SK-N-SH treated with all-trans-retinoic acid at 6 μM for 48 hours (cell line): Measurements from ENCODE around the gene TACR2.

Experiments
- ATAC-seq: fragments of 200-7000 bp; cut with Tn5 transposase; 3 replicates; pipeline ENCODE4 v1.9.1; 2020; ENCODE audit warnings: mild to moderate bottlenecking, moderate library complexity
- ARNTL ChIP-seq: fragments of 450-650 bp; formaldehyde crosslinking; IDR thresholded peaks from 2 replicates; pipeline ENCODE4 v1.5.0; 2020; ENCODE audit warnings: low read depth, mild to moderate bottlenecking, moderate library complexity, borderline replicate concordance
- BACH2 ChIP-seq: fragments of 250-450 bp; sonication (Bioruptor Pico); IDR thresholded peaks from 2 replicates; pipeline ENCODE4 v1.9.0; 2021; ENCODE audit warnings: mild to moderate bottlenecking, borderline replicate concordance
- CREB5 ChIP-seq: fragments of 250-450 bp; sonication (Bioruptor Pico); IDR thresholded peaks from 2 replicates; pipeline ENCODE4 v1.5.1; 2020; ENCODE audit warnings: low read depth, mild to moderate bottlenecking, moderate library complexity
- CSDC2 ChIP-seq: fragments of 250-450 bp; sonication (Bioruptor Pico); IDR thresholded peaks from 2 replicates; pipeline ENCODE4 v1.5.0; 2020; ENCODE audit warnings: mild to moderate bottlenecking, moderate library complexity
- CSRNP3 ChIP-seq: fragments of 250-450 bp; sonication (Bioruptor Pico); IDR thresholded peaks from 2 replicates; pipeline ENCODE4 v1.5.1; 2021; ENCODE audit warnings: mild to moderate bottlenecking, moderate library complexity
- ESRRG ChIP-seq: fragments of 250-450 bp; sonication (Bioruptor Pico); IDR thresholded peaks from 2 replicates; pipeline ENCODE4 v1.6.1; 2021; ENCODE audit warnings: mild to moderate bottlenecking
- GLIS3 ChIP-seq: fragments of 250-450 bp; sonication (Bioruptor Pico); IDR thresholded peaks from 2 replicates; pipeline ENCODE4 v1.5.0; 2020; ENCODE audit warnings: mild to moderate bottlenecking, moderate library complexity
- ISL1 ChIP-seq: fragments of 250-450 bp; sonication (Bioruptor Pico); IDR thresholded peaks from 2 replicates; pipeline ENCODE4 v2.1.2; 2022; ENCODE audit warnings: mild to moderate bottlenecking, moderate library complexity
- OSR1 ChIP-seq: fragments of 250-450 bp; sonication (Bioruptor Pico); IDR thresholded peaks from 2 replicates; pipeline ENCODE4 v1.8.0; 2022; ENCODE audit warnings: moderate library complexity, mild to moderate bottlenecking, inconsistent platforms
- PATZ1 ChIP-seq: fragments of 250-450 bp; sonication (Bioruptor Pico); IDR thresholded peaks from 2 replicates; pipeline ENCODE4 v1.8.0; 2020; ENCODE audit warnings: mild to moderate bottlenecking, moderate library complexity, borderline replicate concordance
- POU6F1 ChIP-seq: fragments of 250-450 bp; sonication (Bioruptor Pico); IDR thresholded peaks from 2 replicates; pipeline ENCODE4 v1.8.0; 2021; ENCODE audit warnings: low read depth, mild to moderate bottlenecking, moderate library complexity, borderline replicate concordance
- PPARA ChIP-seq: fragments of 250-450 bp; sonication (Bioruptor Pico); IDR thresholded peaks from 2 replicates; pipeline ENCODE4 v1.5.0; 2020; ENCODE audit warnings: mild to moderate bottlenecking, borderline replicate concordance
- RARB ChIP-seq: fragments of 250-450 bp; sonication (Bioruptor Pico); IDR thresholded peaks from 2 replicates; pipeline ENCODE4 v1.8.0; 2021; ENCODE audit warnings: mild to moderate bottlenecking, moderate library complexity
- SNAI2 ChIP-seq: fragments of 250-450 bp; sonication (Bioruptor Pico); IDR thresholded peaks from 2 replicates; pipeline ENCODE4 v1.5.0; 2020; ENCODE audit warnings: mild to moderate bottlenecking, moderate library complexity
- TCF4 ChIP-seq: fragments of 250-450 bp; sonication (Bioruptor Pico); IDR thresholded peaks from 2 replicates; pipeline ENCODE4 v1.8.0; 2021; ENCODE audit warnings: mild to moderate bottlenecking, moderate library complexity, borderline replicate concordance
- TOX ChIP-seq: fragments of 250-450 bp; sonication (Bioruptor Pico); IDR thresholded peaks from 2 replicates; pipeline ENCODE4 v1.8.0; 2021; ENCODE audit warnings: mild to moderate bottlenecking, moderate library complexity, borderline replicate concordance
- TSHZ2 ChIP-seq: fragments of 250-450 bp; sonication (Bioruptor Pico); IDR thresholded peaks from 2 replicates; pipeline ENCODE4 v1.5.0; 2020; ENCODE audit warnings: mild to moderate bottlenecking, moderate library complexity
- ZC3H10 ChIP-seq: fragments of 250-450 bp; sonication (Bioruptor Pico); IDR thresholded peaks from 2 replicates; pipeline ENCODE4 v1.5.1; 2021; ENCODE audit warnings: mild to moderate bottlenecking, moderate library complexity
- ZFP30 ChIP-seq: fragments of 450-650 bp; formaldehyde crosslinking; IDR thresholded peaks from 2 replicates; pipeline ENCODE4 v1.5.0; 2022; ENCODE audit warnings: mild to moderate bottlenecking, moderate library complexity
- ZNF565 ChIP-seq: fragments of 450-650 bp; formaldehyde crosslinking; conservative IDR thresholded peaks from 2 replicates; pipeline ENCODE4 v1.5.0; 2020; ENCODE audit warnings: low read depth, mild to moderate bottlenecking, moderate library complexity
- ZNF70 ChIP-seq: fragments of 450-650 bp; formaldehyde crosslinking; IDR thresholded peaks from 2 replicates; pipeline ENCODE4 v1.5.0; 2020; ENCODE audit warnings: mild to moderate bottlenecking, moderate library complexity

Gene TACR2

GRCh38 chr10:69377191-69377590, 39.5 kb downstream of the TACR2 start:
- ATAC-seq = no peak
- no peak for TF ChIP-seq CSRNP3 (CRISPR knock-in tag)
- TF ChIP-seq ZFP30 (CRISPR knock-in tag) = no peak

GRCh38 chr10:69376662-69377061, 40.1 kb downstream of the TACR2 start:
- no peak for ATAC-seq
- no peak for TF ChIP-seq ISL1 (CRISPR knock-in tag)
- no peak for TF ChIP-seq TCF4
- TF ChIP-seq CSDC2 (CRISPR knock-in tag) = no peak
- no peak for TF ChIP-seq ZNF565 (CRISPR knock-in tag)
- TF ChIP-seq ZC3H10 = no peak
- no peak for TF ChIP-seq OSR1 (CRISPR knock-in tag)
- no peak for TF ChIP-seq GLIS3 (CRISPR knock-in tag)
- no peak for TF ChIP-seq ZFP30 (CRISPR knock-in tag)
- TF ChIP-seq POU6F1 (CRISPR knock-in tag) = no peak
- no peak for TF ChIP-seq PPARA

GRCh38 chr10:69375307-69376151, 41.2 kb downstream of the TACR2 start:
- TF ChIP-seq CSDC2 (CRISPR knock-in tag) (no peak), TOX (CRISPR knock-in tag) (no peak), ARNTL (CRISPR knock-in tag) (no peak), SNAI2 (no peak)
- ATAC-seq = peak; percentile 37; the same call in 2 of the 3 replicates

- TF ChIP-seq RARB = no peak
- no peak for TF ChIP-seq BACH2 (CRISPR knock-in tag)
- no peak for TF ChIP-seq ISL1 (CRISPR knock-in tag)
- no peak for TF ChIP-seq OSR1 (CRISPR knock-in tag)
- TF ChIP-seq GLIS3 (CRISPR knock-in tag) = no peak
- TF ChIP-seq ZC3H10 = no peak
- TF ChIP-seq CREB5 (CRISPR knock-in tag) = no peak
- TF ChIP-seq POU6F1 (CRISPR knock-in tag) = no peak
- no peak for TF ChIP-seq TSHZ2 (CRISPR knock-in tag)
- TF ChIP-seq TCF4 = no peak
- TF ChIP-seq ZNF70 (CRISPR knock-in tag) = no peak
- TF ChIP-seq ZFP30 (CRISPR knock-in tag) = no peak
- no peak for TF ChIP-seq CSDC2 (CRISPR knock-in tag)
- no peak for TF ChIP-seq ESRRG (CRISPR knock-in tag)
- TF ChIP-seq ARNTL (CRISPR knock-in tag) = no peak
- TF ChIP-seq PATZ1 (CRISPR knock-in tag) = no peak
- TF ChIP-seq, all 23 proteins: peak for 0
- ATAC-seq = no peak
Observed at GRCh38 chr10:69374931-69375306, 41.8 kb downstream of the TACR2 start.
